Left ventricle myocardium inferior (tissue), 1 donor: Measurements from ENCODE around the gene EPHA3. TPM values are rescaled to one million over a fixed set of nuclear protein-coding genes. Genes with fewer than 3 reads are reported as not detected.

Experiments used
- DNase-seq: peaks from one replicate; pipeline ENCODE4 v3.0.0-alpha.2; 2020
- H3K27ac ChIP-seq: fragments of 200-600 bp; replicated peaks from 2 replicates; pipeline ENCODE4 v1.8.0; 2021
- H3K27me3 ChIP-seq: fragments of 200-600 bp; 2 replicates; pipeline ENCODE4 v1.8.0; 2021; ENCODE audit warnings: low read depth
- H3K36me3 ChIP-seq: fragments of 200-600 bp; 2 replicates; pipeline ENCODE4 v1.8.0; 2021
- H3K4me1 ChIP-seq: fragments of 200-600 bp; 2 replicates; pipeline ENCODE4 v1.8.0; 2021
- H3K4me3 ChIP-seq: fragments of 200-600 bp; 2 replicates; pipeline ENCODE4 v1.8.0; 2021; ENCODE audit warnings: mild to moderate bottlenecking, moderate library complexity
- H3K9me3 ChIP-seq: fragments of 200-600 bp; replicated peaks from 2 replicates; pipeline ENCODE4 v1.8.0; 2021
- CTCF ChIP-seq: fragments of 200-600 bp; IDR thresholded peaks from 2 replicates; pipeline ENCODE4 v1.8.0; 2021; ENCODE audit warnings: antibody characterized with exemption, mild to moderate bottlenecking, borderline replicate concordance
- intact Hi-C: fragments of 100-400 bp; cut with micrococcal nuclease; formaldehyde crosslinking; loops from one replicate; pipeline ENCODE4 v1.11.0; 2022
- total RNA-seq: library from RNA; stranded (reverse); fragmentation: NEBNext Ultra II Directional; extraction: Animal tissue kit (Norgen Biotek cat#: 25700); gene quantifications from one replicate; pipeline ENCODE4 v1.2.1, GENCODE V29; 2021
- donor health status: DM: no; HTN: yes; CAD: no; lungs with severe emphysema.

Gene EPHA3
- total RNA-seq, 1 donor from 2014 or later, result 3.5 TPM

- TF ChIP-seq CTCF, result no peak
- Histone ChIP-seq H3K27ac (no peak overlapping the region), H3K36me3 (no peaks in the 10 kb centered on the region), H3K4me3 (no peak overlapping the region), H3K27me3 (no peaks in the 10 kb centered on the region), H3K9me3 (no peaks in the 10 kb centered on the region), H3K4me1 (no peaks in the 10 kb centered on the region)
- intact Hi-C loops, result no loop called here
- DNase-seq, result no peak
Measured at GRCh38 chr3:89353465-89353864, 246.0 kb downstream of the EPHA3 start.

- H3K4me3 ChIP-seq, result no peak overlapping the region
- H3K4me1 ChIP-seq, result no peaks in the 10 kb centered on the region
- H3K9me3 ChIP-seq, result no peaks in the 10 kb centered on the region
- intact Hi-C loops, result no loop called here
- TF ChIP-seq CTCF, result no peak
- DNase-seq, result no peak
- H3K36me3 ChIP-seq, result no peaks in the 10 kb centered on the region
- H3K27ac ChIP-seq, result no peak overlapping the region
- no peaks in the 10 kb centered on the region for H3K27me3 ChIP-seq
Measured at GRCh38 chr3:89358281-89358680, 250.9 kb downstream of the EPHA3 start.

DNA sequence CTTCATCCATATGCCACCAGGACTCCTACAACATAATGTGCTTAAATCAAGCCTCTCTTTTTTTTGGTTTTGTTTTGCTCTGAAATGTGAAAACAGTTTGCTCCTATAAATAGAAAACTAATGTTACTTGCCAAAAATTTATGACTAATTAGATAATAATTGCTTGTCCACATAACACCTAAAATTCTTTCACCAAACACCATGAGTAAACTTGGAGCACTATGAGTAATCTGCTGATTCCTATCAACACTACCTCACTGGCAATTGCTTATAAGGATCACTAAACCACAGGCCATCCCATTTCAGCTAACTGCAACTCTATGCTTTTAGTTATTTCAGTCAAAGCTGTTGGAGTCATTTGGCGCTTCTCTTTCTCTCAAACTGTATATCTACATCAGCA lies 252.7 kb downstream of the EPHA3 start:
- Histone ChIP-seq H3K27ac (no peak overlapping the region), H3K4me3 (no peak overlapping the region), H3K9me3 (no peaks in the 10 kb centered on the region), H3K4me1 (no peaks in the 10 kb centered on the region), H3K27me3 (no peaks in the 10 kb centered on the region), H3K36me3 (no peaks in the 10 kb centered on the region)
- intact Hi-C loops, result no loop called here
- no peak for TF ChIP-seq CTCF
- DNase-seq, result no peak

DNA sequence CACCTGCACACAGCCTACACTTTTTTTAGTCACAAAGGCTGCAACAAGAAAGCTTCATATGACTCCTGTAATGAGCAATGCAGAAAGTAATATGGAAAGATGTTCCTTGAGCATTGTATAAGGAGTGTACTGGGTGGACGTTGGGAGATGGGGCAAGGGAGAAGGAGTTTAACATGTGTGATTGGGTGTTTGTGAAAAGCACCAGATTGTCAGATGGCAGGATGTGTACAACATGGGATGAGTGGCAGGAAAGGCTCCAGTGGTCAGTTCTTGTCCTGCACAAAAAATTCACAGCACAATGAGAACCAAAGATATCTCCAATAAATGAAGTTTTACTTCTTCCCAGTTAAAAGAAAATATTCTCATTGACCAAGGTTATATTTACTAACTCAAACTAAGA lies 255.1 kb downstream of the EPHA3 start:
- no peak overlapping the region for H3K4me3 ChIP-seq
- no peak for DNase-seq
- H3K27ac ChIP-seq, result no peak overlapping the region
- no peaks in the 10 kb centered on the region for H3K4me1 ChIP-seq
- H3K27me3 ChIP-seq, result no peaks in the 10 kb centered on the region
- H3K36me3 ChIP-seq, result no peaks in the 10 kb centered on the region
- no peak for TF ChIP-seq CTCF
- no peaks in the 10 kb centered on the region for H3K9me3 ChIP-seq
- intact Hi-C loops, result no loop called here

- no peak overlapping the region for H3K4me3 ChIP-seq
- H3K27me3 ChIP-seq, result no peaks in the 10 kb centered on the region
- H3K36me3 ChIP-seq, result no peaks in the 10 kb centered on the region
- intact Hi-C loops, result no loop called here
- no peaks in the 10 kb centered on the region for H3K9me3 ChIP-seq
- no peak for DNase-seq
- no peaks in the 10 kb centered on the region for H3K4me1 ChIP-seq
- no peak for TF ChIP-seq CTCF
- no peak overlapping the region for H3K27ac ChIP-seq
Measured at GRCh38 chr3:89363171-89363570, 255.8 kb downstream of the EPHA3 start.

- intact Hi-C loops, result no loop called here
- no peaks in the 10 kb centered on the region for H3K36me3 ChIP-seq
- no peak overlapping the region for H3K27ac ChIP-seq
- no peak for DNase-seq
- no peak for TF ChIP-seq CTCF
- H3K9me3 ChIP-seq, result peaks cover 8% of the 10 kb centered on the region
- H3K4me1 ChIP-seq, result no peaks in the 10 kb centered on the region
- H3K4me3 ChIP-seq, result no peak overlapping the region
- no peaks in the 10 kb centered on the region for H3K27me3 ChIP-seq
Measured at GRCh38 chr3:89364314-89364713, 256.9 kb downstream of the EPHA3 start.
